Left renal cortex interstitium (tissue), 4 donors: ENCODE results near the gene MSANTD1. TPM values are rescaled to one million over a fixed set of nuclear protein-coding genes. Genes with fewer than 3 reads are reported as not detected.
A peak's percentile ranks its signal among the peaks of the same experiment; 100 is the strongest.

ENCODE experiments used
- DNase-seq, 4 donors: peaks; one replicate each; pipeline ENCODE4 v3.0.0-alpha.2; 2013; ENCODE audit warnings: low read depth in 4 of 4, low spot score in 2 of 4, missing footprints in 1 of 4
- polyA plus RNA-seq, 4 donors: library from polyadenylated mRNA; unstranded; fragments of 120-200 nt; gene quantifications; one replicate each; pipeline ENCODE4 v1.2.1, GENCODE V29; 2013; ENCODE audit not compliant: insufficient read length in 4 of 4

MSANTD1 gene
- polyA plus RNA-seq, 4 donors = 0.21 to 1.2 (median 0.60) TPM

- DNase-seq = no peak
Measured at GRCh38 chr4:3286335-3287175, 37.6 kb downstream of the MSANTD1 start.

DNA sequence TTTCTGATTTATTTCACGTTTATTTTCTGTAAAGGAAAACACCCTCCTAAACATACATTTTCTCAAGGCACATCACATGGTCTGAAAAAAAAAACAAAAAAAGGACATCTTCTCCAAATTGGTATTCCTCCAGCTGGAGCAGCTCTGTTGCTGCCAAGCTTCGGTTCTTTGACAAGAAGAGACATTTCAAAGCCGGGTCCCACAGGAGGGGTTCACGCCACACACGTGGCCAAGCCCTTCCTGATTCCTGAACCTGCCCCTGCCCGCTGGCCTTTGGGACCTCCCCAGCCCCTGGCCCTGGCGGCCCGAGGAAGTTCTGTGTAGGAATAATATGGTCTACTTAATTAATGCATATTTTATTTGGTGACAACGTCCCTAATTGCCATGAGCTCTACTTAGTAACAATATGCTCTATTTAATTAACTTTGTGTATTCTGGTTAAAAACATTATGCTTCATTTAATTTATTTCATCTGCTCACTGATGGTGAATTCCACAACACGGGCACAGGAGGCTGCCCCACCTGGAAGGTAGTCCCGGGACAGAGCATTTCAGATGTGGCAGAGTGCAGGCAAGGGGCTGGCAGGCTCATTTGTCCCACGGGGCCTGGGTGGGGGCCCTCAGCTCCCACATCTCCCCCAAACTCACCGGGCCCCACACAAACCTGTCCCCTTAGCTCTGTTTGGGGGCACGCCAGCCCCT, 38.5 kb downstream of the MSANTD1 start:
- DNase-seq = no peak

GRCh38 chr4:3287972-3288570, 39.1 kb downstream of the MSANTD1 start:
- no peak for DNase-seq

GRCh38 chr4:3288571-3289094, 39.7 kb downstream of the MSANTD1 start:
- no peak for DNase-seq

DNA sequence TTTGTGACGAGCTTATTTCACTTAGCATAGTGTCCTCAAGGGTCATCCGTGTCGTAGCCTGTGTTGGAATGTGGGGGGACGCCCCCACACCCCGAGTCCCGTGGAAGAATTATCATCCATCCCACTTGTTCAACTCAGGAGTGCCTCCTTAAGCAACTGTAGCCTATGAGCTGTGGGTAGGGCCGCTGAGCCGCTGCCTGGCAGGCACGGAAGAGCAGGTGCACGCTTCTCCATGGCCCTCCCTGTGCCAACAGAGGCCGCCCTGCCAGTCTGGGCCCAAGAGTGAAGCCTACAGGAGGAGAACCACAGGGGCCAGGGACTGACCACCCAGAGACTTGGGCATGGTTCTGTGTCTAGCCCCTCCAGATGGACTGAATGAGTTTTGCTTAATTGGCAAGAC, 41.5 kb downstream of the MSANTD1 start:
- no peak for DNase-seq

GRCh38 chr4:3290889-3291321, 41.9 kb downstream of the MSANTD1 start:
- no peak for DNase-seq

- DNase-seq = no peak
Measured at GRCh38 chr4:3291411-3291968, 42.5 kb downstream of the MSANTD1 start.

DNA sequence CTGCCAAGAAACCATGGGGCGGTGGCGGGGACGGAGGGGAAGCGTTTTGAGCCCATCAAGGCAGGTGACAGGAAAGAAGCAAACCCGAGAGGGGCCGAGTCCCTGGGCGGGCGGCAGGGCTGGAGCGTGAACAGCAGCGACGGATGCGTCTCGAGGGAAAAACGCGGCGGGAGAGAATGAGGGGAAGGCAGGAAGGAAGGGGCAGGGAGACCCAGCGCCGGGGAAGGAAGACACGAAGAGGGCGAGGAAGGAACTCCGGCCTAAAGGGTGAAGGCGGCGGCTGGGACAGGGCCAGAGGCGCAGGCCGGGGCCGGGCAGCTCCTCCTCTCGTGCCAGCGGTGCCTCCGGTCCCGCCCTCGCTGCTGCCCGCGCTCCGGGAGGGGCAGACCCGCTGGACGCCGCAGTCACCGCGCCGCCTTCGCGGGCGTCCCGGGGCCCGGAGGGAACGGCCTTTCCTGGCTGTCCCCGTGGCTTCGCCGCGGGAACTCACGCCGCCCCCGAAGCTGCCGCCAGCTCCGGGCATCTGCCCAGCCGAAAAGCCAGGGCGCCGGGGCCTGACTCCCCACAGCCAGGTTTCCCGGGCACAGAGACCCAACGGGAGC, 43.1 kb downstream of the MSANTD1 start:
- no peak for DNase-seq

DNA sequence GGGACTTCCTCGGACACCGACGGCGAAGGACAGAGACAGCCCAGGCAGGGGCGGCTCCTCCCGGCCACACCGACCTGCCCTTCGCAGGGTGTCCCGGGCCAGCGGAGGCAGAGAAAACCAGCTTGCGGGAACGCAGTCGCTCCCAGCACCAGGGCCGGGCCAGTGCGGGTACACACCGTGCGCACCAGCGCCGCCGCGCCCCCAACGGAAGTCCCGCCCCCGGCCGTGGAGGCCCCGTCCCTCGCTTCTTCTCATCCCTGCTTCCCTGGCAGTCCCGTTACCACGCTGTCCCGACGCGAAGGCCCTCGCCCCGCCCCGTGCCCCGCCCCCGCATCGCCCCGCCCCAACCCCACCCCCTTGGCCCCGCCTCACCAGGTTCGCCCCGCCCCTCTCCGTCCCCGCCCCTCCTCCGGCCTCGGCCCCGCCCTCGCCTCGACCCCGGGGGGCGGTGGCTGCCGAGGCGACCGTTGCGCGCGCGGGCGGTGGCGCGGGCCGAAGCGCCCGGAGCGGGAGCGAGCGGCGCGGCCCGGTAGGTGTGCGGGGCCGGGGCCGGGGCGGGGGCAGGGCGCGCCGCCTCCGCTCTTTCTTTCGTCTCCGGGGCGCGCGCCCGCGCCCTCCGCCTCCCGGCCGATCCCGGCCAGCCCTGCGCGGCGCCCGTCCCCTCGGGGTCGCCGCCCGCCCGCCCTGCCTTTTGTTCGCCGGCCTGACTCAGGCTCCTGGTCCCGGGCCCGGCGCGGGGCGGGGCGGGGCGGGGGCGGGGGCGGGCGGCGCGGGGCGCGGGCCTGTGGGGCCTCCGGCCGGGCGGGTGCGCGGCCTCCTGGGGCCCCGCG, 43.8 kb downstream of the MSANTD1 start, which contains the start of gene RGS12:
TSS of gene RGS12 (plus strand) at position 451 of the 830 bp plus-strand sequence. CDS start 23,150 bp downstream, outside the sequence.
- peak in 3 of 4 donors; percentile 70 to 85 (median 78) for DNase-seq

DNA sequence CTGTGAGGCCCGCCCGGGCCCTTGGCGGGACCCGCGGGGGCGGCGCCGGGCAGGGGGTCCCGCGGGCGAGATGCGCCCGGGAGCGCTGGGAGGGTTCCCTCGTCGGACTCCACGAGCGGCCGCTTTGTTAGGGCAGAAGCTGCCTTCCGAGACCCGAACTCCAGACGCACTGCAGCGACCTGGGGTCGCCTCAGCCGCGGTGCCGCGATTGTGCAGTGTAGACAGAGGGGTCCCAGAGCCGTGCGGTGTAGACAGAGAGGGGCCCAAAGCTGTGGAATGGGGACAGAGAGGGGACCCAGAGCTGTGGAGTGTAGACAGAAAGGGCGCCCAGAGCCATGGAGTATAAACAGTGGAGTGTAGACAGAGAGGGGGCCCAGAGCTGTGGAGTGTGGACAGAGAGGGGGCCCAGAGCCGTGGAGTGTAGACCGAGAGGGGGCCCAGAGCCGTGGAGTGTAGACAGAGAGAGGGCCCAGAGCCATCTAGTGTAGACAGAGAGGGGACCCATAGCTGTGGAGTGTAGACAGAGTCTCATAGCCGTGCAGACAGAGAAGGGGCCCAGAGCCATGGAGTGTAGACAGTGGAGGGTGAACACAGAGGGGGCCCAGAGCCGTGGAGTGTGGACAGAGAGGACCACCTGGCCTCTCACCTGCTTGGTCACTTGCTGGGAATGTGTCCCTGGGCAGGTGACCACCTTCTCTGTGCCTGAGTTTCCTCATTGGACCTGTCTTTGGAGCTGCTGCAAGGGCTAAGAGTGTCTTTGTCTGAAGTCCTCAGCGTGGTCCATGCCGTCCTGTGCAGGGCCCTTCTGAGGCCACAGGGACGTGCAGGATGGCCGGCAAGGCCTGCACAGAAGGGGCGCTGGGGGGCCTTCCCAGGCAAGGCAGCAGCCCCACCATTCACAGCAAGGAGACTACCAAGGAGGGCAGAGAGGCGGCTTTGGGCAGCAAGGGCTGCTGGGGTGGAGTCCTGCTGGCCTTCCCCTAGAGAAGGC, 44.7 kb downstream of the MSANTD1 start:
- no peak for DNase-seq

DNA sequence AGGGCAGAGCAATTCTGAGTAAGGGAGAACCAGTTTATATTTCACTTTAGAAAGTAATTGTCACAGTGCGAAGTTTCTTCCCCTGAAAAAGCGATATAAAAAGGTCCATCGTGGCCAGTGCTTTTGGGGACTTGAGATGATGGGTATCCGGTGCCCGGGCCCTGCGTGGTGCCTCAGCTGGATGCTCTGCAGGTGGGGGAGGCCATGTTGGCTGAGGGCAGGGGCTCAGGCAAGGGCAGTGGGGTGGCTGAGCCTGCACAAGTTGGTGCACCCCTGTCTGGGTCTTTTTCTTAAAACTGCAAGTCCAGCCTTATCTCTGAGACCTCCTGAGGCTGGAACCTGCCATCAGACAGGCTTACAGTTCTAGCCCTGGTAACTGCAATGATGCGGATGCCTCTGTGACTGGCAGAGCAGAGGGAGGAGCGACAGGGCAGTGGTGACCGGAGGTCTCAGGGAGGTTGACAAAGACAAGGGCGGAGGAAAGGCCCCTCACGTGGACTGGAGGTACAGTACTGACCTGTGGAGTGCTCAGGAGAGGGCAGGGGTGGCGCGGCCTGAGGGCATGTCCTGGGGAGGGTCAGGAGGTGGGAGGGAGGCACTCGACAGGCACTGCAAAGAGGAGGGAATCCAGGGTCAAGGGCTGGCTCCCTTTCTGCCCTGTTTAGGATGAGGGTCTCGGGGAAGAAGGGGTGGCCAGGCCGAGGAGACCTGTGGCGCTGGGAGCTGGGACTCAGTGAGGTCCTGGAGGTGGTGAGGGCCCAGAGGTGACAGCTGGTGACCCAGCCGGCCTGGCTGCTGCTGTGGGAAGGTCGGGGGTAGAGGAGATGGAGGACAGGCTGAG, 45.7 kb downstream of the MSANTD1 start:
- DNase-seq = no peak

DNA sequence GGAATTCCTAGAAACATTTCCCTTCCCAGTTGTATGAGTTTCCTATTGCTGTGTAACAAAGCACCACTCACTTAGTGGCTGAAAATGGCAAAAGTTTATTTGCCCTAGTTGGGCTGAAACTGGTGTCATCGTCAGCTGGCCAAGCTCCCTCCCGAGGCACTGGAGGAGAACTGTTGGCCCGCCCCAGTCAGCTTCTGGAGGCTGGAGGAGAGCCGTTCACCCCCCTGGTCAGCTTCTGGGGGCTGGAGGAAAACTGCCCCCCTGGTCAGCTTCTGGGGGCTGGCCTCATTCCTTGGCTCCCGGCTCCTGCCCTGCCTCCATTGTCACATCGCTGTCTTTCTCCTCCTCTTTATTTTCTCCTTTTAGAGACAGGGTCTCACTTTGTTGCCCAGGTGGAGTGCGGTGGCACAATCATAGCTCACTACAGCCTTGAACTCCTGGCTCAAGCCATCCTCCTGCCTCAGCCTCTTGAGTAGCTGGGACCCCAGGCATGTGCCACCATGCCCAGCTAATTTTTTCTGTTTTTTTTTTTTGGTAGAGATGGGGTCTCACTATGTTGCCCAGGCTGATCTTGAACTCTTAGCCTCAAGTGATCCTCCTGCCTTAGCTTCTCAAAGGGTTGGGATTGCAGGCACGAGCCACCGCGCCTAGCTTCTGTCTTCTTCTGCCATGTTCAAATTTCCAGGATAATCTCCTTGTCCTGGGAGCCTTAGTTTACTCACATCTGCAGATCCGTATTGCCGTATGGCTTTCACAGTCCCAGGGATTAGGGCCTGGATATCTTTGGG, 47.1 kb downstream of the MSANTD1 start:
- no peak for DNase-seq

- no peak for DNase-seq
Measured at GRCh38 chr4:3296651-3297050, 47.7 kb downstream of the MSANTD1 start.

DNA sequence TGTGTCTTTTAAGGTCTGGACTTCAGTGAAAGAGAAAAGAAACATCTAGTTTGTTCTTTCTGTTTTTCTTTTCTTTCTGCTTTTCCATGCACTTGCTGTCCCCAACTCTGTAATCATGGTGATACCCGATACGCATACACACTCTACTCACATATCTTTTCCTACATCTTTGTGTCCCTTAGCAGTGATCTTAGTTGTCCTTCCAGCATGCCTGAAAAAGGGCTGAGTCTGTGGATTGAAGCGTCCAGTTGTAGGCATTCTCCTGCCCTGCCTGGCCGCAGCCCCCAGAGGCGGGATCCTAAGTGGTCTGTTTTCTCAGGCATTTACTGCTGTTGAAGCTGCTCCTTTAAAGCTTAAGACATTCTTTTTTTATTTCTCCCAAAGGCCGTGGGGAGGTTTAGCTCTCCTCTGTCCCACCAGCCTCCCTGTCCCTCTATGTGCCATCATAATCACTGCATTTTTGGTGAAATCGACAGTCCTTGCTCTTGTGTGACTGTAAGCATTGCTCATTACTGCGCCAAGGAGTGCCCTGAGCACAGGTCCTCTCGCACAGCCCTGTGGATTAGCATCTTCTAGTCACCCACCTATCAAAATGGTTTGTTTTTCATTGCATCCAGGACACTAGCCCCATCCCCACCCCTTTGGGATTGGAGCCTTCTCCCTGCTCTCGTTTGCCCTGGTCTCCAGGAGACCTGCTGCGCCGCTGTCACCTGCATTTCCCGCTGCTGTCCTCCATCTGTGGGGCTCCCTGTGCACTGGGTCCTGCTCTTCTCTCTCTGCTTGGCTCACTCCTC, 48.3 kb downstream of the MSANTD1 start:
- DNase-seq = no peak

GRCh38 chr4:3299122-3299975, 50.4 kb downstream of the MSANTD1 start:
- DNase-seq = no peak
